Stomach smooth muscle (tissue), 2 donors: Measurements from ENCODE around the gene OSBP2.
"Not testable (repeated sequence)": the region's sequence is repeated elsewhere in the genome, so short reads cannot be mapped to it uniquely, and the experiment has no call there.

Experiments
- H3K27ac ChIP-seq: one replicate; pipeline ENCODE4 v1.7.0; 2013; ENCODE audit warnings: mild to moderate bottlenecking, low read length, inconsistent platforms
- H3K27me3 ChIP-seq, 2 donors: one replicate each; pipeline ENCODE4 v1.7.0; 2013; ENCODE audit warnings: low read length in 2 of 2; ENCODE audit not compliant: insufficient read depth in 2 of 2, control insufficient read depth in 1 of 2
- H3K36me3 ChIP-seq, 2 donors: one replicate each; pipeline ENCODE4 v1.7.0; 2013; ENCODE audit warnings: low read length in 2 of 2; ENCODE audit not compliant: control insufficient read depth in 2 of 2, insufficient read depth in 2 of 2
- H3K4me1 ChIP-seq: one replicate; pipeline ENCODE4 v1.7.0; 2013; ENCODE audit warnings: low read length; ENCODE audit not compliant: control insufficient read depth, insufficient read depth
- H3K4me3 ChIP-seq, 2 donors: one replicate each; pipeline ENCODE4 v1.7.0; 2013; ENCODE audit warnings: low read length in 2 of 2
- H3K9ac ChIP-seq, 2 donors: one replicate each; pipeline ENCODE4 v1.7.0; 2013; ENCODE audit warnings: low read length in 2 of 2, mild to moderate bottlenecking in 1 of 2
- H3K9me3 ChIP-seq, 2 donors: one replicate each; pipeline ENCODE4 v1.7.0; 2013; ENCODE audit warnings: low read length in 2 of 2; ENCODE audit not compliant: control insufficient read depth in 2 of 2
- donor health status: healthy.
- donor health status: Pancreatic carcinoma.

Gene OSBP2

DNA sequence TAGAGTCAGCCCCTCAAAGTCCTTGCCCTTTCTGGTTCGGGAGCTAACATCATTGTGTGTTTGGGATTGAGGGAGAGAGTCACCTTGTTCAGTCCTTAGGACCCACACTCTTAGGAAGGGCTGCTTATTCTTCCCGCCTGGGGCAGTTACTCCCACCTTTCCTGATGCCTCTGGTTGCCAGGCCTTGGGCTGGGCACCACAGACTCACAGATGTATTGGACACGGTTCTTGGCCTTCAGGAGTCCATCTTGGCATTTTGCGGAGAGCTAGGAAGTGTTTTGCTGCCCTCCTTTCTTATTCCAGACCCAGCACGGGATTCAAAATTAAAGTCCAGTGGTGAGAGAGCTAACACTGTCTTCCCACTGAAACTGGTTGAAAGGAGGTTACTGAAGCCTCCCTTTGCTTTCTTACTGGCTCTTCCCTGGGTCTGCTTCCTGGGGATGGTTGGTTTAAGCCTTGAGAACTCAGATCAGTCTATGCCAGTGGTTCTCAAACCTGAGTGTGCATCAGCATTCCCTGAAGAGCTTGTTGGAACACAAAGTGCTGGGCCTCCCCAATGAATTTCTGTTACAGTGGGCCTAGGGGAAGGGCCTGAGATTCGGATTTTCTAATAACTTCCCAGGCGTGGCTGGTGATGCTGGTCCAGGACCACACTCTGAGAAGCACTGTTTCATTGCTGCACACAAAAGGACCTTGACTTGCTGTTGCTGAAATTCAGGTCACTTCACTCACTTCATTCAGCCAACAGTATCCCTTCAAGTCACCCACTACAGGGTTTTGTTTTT is 1.4 kb downstream of the OSBP2 start:
- H3K4me1 ChIP-seq, result peaks cover 15% of the 10 kb centered on the region
- no peaks in the 10 kb centered on the region for H3K36me3 ChIP-seq
- H3K27me3 ChIP-seq, result no peaks in the 10 kb centered on the region
- no peak overlapping the region for H3K4me3 ChIP-seq
- H3K9ac ChIP-seq, result no peak overlapping the region
- no peaks in the 10 kb centered on the region for H3K9me3 ChIP-seq
- H3K27ac ChIP-seq, result no peak overlapping the region

DNA sequence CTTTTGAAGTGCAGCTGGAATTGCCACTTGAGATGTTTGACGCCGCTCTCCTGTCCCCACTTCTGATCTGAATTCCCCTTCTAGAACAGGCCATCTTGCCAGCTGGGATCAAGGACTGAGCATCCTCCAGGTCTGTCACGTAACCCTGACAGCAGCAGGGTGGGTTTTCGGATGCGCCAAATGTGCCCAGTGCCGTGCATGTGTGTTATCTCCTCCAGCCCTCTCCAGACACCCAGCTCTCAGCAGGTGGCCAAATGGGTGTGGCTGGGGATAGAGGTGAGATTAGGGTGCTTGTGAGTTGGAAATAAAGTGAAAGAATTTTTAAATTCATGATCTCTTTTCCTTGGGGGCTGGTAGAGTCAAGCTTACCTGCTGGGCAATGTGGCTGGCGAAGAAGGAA is 3.3 kb downstream of the OSBP2 start:
- Histone ChIP-seq H3K4me3 (no peak overlapping the region), H3K27ac (no peak overlapping the region)

GRCh38 chr22:30701872-30702271 is 7.2 kb downstream of the OSBP2 start:
- Histone ChIP-seq H3K9ac (no peak overlapping the region), H3K9me3 (no peaks in the 10 kb centered on the region), H3K27me3 (no peaks in the 10 kb centered on the region), H3K4me1 (no peaks in the 10 kb centered on the region), H3K36me3 (no peaks in the 10 kb centered on the region), H3K27ac (no peak overlapping the region), H3K4me3 (no peak overlapping the region)

More for the DNA sequence above, 3.3 kb downstream of the OSBP2 start:
- no peaks in the 10 kb centered on the region for H3K36me3 ChIP-seq
- H3K9me3 ChIP-seq, result no peaks in the 10 kb centered on the region
- H3K9ac ChIP-seq, result no peak overlapping the region
- no peaks in the 10 kb centered on the region for H3K27me3 ChIP-seq
- peaks cover 15% of the 10 kb centered on the region for H3K4me1 ChIP-seq

GRCh38 chr22:30702856-30703255 is 8.2 kb downstream of the OSBP2 start:
- Histone ChIP-seq H3K4me3 (no peak overlapping the region), H3K36me3 (no peaks in the 10 kb centered on the region), H3K27me3 (no peaks in the 10 kb centered on the region), H3K27ac (no peak overlapping the region), H3K9me3 (no peaks in the 10 kb centered on the region), H3K4me1 (no peaks in the 10 kb centered on the region), H3K9ac (no peak overlapping the region)

DNA sequence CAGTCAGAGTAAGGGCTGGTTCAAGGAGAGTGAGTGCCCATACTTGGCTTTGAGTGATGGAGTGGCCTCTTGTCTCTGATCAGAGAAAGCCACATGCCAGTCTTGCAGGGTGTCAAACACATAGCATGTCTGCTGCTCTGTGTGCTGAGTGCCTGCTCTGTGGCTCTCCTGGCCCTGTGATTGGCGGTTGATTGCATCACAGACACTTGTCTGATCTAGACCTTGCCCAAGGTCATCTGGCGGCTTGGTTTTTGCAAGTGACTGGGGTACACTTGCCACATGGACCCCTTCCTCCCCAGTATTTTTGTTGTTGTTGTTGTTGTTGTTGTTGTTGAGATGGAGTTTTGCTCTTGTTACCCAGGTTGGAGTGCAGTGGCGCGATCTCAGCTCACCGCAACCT is 10.3 kb downstream of the OSBP2 start:
- Histone ChIP-seq H3K4me3 (no peak overlapping the region), H3K27me3 (no peaks in the 10 kb centered on the region), H3K9ac (no peak overlapping the region), H3K9me3 (no peaks in the 10 kb centered on the region), H3K36me3 (no peaks in the 10 kb centered on the region), H3K4me1 (no peaks in the 10 kb centered on the region), H3K27ac (no peak overlapping the region)

GRCh38 chr22:30705710-30706651 is 11.3 kb downstream of the OSBP2 start:
- H3K27me3 ChIP-seq, result no peaks in the 10 kb centered on the region
- H3K27ac ChIP-seq, result no peak overlapping the region
- no peaks in the 10 kb centered on the region for H3K9me3 ChIP-seq
- no peaks in the 10 kb centered on the region for H3K4me1 ChIP-seq
- H3K36me3 ChIP-seq, result no peaks in the 10 kb centered on the region
- no peak overlapping the region for H3K9ac ChIP-seq
- no peak overlapping the region for H3K4me3 ChIP-seq

- not testable (repeated sequence) for H3K27ac ChIP-seq, H3K27me3 ChIP-seq, H3K36me3 ChIP-seq, H3K4me1 ChIP-seq, H3K9ac ChIP-seq, H3K4me3 ChIP-seq, H3K9me3 ChIP-seq
Observed at GRCh38 chr22:30709980-30710379, 15.3 kb downstream of the OSBP2 start.

GRCh38 chr22:30712094-30712493 is 17.4 kb downstream of the OSBP2 start:
- Histone ChIP-seq H3K4me3 (no peak overlapping the region), H3K4me1 (no peaks in the 10 kb centered on the region), H3K27me3 (no peaks in the 10 kb centered on the region), H3K36me3 (no peaks in the 10 kb centered on the region), H3K9me3 (no peaks in the 10 kb centered on the region), H3K27ac (no peak overlapping the region), H3K9ac (no peak overlapping the region)

DNA sequence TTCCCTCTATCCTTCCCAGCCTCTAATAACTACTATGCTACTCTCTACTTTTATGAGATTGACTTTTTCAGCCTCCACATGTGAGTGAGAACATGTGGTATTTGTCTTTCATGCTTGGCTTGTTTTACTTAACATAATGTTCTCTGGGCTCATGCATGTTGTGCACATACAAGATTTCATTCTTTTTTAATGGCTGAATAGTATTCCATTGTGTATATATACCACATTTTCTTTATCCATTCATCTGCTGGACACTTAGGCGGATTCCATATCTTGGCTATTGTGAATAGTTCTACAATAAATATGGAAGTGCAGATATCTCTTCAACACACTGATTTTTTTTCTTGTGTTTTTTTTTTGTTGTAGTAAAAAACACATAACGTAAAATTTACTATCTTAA is 19.4 kb downstream of the OSBP2 start:
- Histone ChIP-seq H3K4me1 (no peaks in the 10 kb centered on the region), H3K9ac (no peak overlapping the region), H3K27ac (no peak overlapping the region), H3K27me3 (no peaks in the 10 kb centered on the region), H3K36me3 (no peaks in the 10 kb centered on the region), H3K4me3 (no peak overlapping the region), H3K9me3 (no peaks in the 10 kb centered on the region)

DNA sequence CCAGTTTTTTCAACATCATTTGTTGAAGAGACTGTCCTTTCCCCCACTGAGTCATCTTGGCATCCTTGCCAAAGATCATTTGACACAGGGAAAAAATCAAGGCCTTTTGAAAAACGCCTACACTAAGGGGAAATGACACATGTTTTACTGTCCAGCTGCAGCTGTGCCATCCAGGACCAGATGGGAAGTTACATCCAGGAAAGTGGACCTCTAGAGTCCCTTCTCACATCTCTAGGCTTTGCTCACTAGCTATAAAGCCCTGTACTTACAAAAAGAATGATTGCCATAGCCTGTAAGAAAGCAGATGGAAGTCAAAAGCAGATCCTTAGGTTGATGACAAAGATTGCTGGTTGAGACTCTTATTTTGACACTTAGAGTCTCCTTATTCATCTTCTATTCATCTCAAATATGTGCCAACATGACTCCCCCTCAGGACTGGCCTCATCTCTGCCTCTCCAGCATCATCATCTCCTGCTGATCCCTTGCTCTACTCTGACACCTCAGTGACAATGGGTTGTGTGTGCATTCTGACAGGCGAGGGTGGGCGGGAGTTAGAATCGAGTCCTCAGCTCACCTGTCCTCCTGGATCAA is 22.8 kb downstream of the OSBP2 start:
- no peak overlapping the region for H3K27ac ChIP-seq
- H3K9me3 ChIP-seq, result no peaks in the 10 kb centered on the region
- H3K36me3 ChIP-seq, result no peaks in the 10 kb centered on the region
- H3K9ac ChIP-seq, result no peak overlapping the region
- H3K4me1 ChIP-seq, result no peaks in the 10 kb centered on the region
- H3K27me3 ChIP-seq, result no peaks in the 10 kb centered on the region
- no peak overlapping the region for H3K4me3 ChIP-seq
